Calu3 (cell line): ENCODE results near the gene ULK4. TPM values are rescaled to one million over a fixed set of nuclear protein-coding genes. Genes with fewer than 3 reads are reported as not detected.

ENCODE experiments used
- BruUV-seq: library from RNA; stranded (reverse); fragments of 400-500 nt; replicated peaks from 2 replicates; lab custom pipeline; 2021; lab: Mats Ljungman, UMichigan
- CTCF ChIA-PET: fragments of 300-600 bp; sonication (Branson Sonifier 250); formaldehyde crosslinking; loops from one replicate; lab custom pipeline; 2022; ENCODE audit warnings: antibody characterized with exemption; lab: Charles Lee
- DNase-seq: peaks from one replicate; pipeline ENCODE4 v3.0.0; 2022
- H3K27ac Mint-ChIP-seq: one replicate; pipeline ENCODE4 v1.8.0; 2022; ENCODE audit warnings: mixed read lengths; ENCODE audit not compliant: unreplicated experiment
- H3K27me3 Mint-ChIP-seq: one replicate; pipeline ENCODE4 v1.8.0; 2022; ENCODE audit warnings: mixed read lengths; ENCODE audit not compliant: unreplicated experiment
- H3K36me3 Mint-ChIP-seq: one replicate; pipeline ENCODE4 v1.8.0; 2022; ENCODE audit warnings: mild to moderate bottlenecking, moderate library complexity, mixed read lengths; ENCODE audit not compliant: insufficient read depth, unreplicated experiment
- H3K4me1 Mint-ChIP-seq: one replicate; pipeline ENCODE4 v1.8.0; 2022; ENCODE audit warnings: mild to moderate bottlenecking, low read depth, mixed read lengths; ENCODE audit not compliant: unreplicated experiment
- H3K4me3 Mint-ChIP-seq: one replicate; pipeline ENCODE4 v1.8.0; 2022; ENCODE audit warnings: mild to moderate bottlenecking, low read depth, moderate library complexity, mixed read lengths; ENCODE audit not compliant: unreplicated experiment
- H3K9me3 Mint-ChIP-seq: one replicate; pipeline ENCODE4 v1.8.0; 2022; ENCODE audit warnings: low read depth, mixed read lengths; ENCODE audit not compliant: unreplicated experiment
- intact Hi-C: fragments of 100-400 bp; cut with micrococcal nuclease; formaldehyde crosslinking; loops from one replicate; pipeline ENCODE4 v1.10.0; 2022; ENCODE audit not compliant: unreplicated experiment
- total RNA-seq: library from RNA; stranded (reverse); gene quantifications from 2 replicates; pipeline ENCODE4 v1.2.3, GENCODE V29; 2022
- TF ChIP-seq, protein P1 (sequence below): fragments of 200-600 bp; IDR thresholded peaks from one replicate; pipeline ENCODE4 v1.8.0; 2022; ENCODE audit warnings: antibody characterized with exemption; ENCODE audit not compliant: unreplicated experiment

Gene ULK4
- total RNA-seq, 1 experiment from 2014 or later: 8.7 TPM

DNA sequence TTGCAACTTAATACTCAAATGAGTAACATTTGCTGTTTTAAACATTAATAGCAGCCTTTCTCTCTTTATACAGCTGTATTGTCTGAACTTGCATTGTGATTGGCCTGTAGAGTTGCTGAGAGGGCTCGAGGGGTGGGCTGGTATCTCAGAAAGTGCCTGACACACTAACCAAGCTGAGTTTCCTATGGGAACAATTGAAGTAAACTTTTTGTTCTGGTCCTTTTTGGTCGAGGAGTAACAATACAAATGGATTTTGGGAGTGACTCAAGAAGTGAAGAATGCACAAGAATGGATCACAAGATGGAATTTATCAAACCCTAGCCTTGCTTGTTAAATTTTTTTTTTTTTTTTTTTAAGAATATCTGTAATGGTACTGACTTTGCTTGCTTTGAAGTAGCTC is 722.3 kb downstream of the ULK4 start:
- BruUV-seq: TSS peak; percentile 74
- H3K4me3 Mint-ChIP-seq: no peak overlapping the region

DNA sequence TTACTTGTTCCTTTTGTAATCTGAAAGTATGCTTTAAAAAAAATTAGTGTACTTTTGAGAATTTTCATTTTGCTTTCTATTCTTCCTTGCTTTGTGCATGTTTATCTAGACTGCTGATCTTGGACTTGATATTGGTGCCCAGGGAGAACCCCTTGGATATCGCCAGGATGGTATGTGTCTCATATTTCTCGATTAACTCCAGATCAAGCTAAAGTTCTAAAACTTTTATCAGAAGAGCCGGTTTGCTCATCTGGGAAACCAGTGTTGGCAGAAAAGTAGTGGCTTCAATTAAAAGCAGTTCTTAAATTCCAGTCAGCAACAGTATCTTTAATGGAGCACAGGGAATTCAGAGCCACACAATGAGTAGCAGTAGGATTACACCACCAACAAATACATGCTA is 724.0 kb downstream of the ULK4 start:
- DNase-seq: no peak
- intact Hi-C loops: no loop called here
- Mint-ChIP-seq H3K4me3 (no peak overlapping the region), H3K36me3 (peaks cover 74% of the 10 kb centered on the region), H3K4me1 (no peaks in the 10 kb centered on the region), H3K9me3 (no peaks in the 10 kb centered on the region), H3K27me3 (no peaks in the 10 kb centered on the region), H3K27ac (no peak overlapping the region)
- BruUV-seq: no TSS peak
- TF ChIP-seq, protein P1, sequence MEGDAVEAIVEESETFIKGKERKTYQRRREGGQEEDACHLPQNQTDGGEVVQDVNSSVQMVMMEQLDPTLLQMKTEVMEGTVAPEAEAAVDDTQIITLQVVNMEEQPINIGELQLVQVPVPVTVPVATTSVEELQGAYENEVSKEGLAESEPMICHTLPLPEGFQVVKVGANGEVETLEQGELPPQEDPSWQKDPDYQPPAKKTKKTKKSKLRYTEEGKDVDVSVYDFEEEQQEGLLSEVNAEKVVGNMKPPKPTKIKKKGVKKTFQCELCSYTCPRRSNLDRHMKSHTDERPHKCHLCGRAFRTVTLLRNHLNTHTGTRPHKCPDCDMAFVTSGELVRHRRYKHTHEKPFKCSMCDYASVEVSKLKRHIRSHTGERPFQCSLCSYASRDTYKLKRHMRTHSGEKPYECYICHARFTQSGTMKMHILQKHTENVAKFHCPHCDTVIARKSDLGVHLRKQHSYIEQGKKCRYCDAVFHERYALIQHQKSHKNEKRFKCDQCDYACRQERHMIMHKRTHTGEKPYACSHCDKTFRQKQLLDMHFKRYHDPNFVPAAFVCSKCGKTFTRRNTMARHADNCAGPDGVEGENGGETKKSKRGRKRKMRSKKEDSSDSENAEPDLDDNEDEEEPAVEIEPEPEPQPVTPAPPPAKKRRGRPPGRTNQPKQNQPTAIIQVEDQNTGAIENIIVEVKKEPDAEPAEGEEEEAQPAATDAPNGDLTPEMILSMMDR: no peak
- CTCF ChIA-PET: no interaction called here

More for the DNA sequence above, 722.3 kb downstream of the ULK4 start:
- H3K27ac Mint-ChIP-seq: no peak overlapping the region
- no peaks in the 10 kb centered on the region for H3K4me1 Mint-ChIP-seq
- no peaks in the 10 kb centered on the region for H3K27me3 Mint-ChIP-seq
- intact Hi-C loops: no loop called here
- TF ChIP-seq, protein P1: no peak
- no peak for DNase-seq
- H3K9me3 Mint-ChIP-seq: no peaks in the 10 kb centered on the region
- H3K36me3 Mint-ChIP-seq: peaks cover 70% of the 10 kb centered on the region
- CTCF ChIA-PET: no interaction called here

DNA sequence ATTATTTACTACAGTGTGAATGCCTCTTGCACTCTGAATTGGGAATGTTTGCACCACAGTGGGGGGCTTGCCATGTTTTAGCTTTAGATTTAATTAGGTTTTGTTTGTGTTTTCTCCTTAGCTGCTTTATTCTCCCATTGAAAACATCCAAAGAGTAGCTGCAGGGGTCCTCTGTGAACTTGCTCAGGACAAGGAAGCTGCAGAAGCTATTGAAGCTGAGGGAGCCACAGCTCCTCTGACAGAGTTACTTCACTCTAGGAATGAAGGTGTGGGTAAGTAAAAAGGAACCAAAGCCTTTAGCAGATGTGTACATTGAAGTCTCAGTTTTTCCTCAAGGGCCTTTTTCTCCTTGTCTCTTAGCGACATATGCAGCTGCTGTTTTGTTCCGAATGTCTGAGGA is 725.7 kb downstream of the ULK4 start:
- no peaks in the 10 kb centered on the region for H3K4me1 Mint-ChIP-seq
- H3K4me3 Mint-ChIP-seq: no peak overlapping the region
- BruUV-seq: no TSS peak
- DNase-seq: no peak
- no peak overlapping the region for H3K27ac Mint-ChIP-seq
- H3K9me3 Mint-ChIP-seq: no peaks in the 10 kb centered on the region
- CTCF ChIA-PET: no interaction called here
- H3K27me3 Mint-ChIP-seq: no peaks in the 10 kb centered on the region
- intact Hi-C loops: no loop called here
- TF ChIP-seq, protein P1: no peak
- H3K36me3 Mint-ChIP-seq: peaks cover 75% of the 10 kb centered on the region

DNA sequence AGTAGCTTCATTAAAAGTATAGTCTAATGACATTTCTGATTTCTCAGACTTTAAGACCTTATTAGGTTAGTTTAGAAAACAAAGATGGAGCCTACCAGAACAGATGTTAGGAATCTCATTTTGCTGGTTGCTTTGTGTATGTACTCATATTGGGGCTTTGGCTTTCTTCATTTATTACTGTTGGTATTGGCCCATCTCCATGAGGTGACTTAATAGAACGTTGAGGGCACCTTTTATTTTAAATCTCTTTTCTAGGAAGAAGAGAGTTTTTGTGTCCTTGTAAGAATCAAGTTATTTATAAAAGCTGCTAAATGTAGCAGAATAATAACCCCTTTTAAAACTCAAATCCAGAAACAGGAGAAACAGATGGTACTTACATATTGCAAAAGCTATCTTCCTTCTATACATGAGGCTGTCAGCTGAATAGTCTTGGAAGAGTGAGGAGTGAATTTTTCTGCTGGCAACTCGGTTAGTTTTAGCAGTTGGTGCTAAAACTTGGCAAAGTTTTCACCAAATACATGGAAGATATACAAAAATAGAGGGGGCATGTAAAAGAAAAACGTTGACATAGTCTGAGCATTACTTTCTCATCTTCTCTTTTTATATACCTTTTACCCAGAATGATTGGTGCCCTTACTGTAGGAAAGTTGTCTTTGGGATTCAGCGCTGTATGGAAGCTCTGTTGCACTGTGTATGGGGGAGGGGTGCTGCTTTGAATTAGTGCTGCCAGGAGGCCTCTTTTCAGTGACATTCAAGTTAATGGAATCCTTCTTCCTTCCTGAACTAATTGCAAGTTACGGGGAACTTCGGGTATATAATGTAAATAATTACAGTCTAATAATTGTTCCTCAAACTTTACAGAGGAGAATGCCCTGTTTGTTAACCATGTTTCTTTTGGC is 726.8 kb downstream of the ULK4 start:
- Mint-ChIP-seq H3K27ac (peak overlapping the region; percentile 60), H3K27me3 (no peaks in the 10 kb centered on the region), H3K36me3 (peaks cover 82% of the 10 kb centered on the region), H3K4me3 (no peak overlapping the region), H3K4me1 (no peaks in the 10 kb centered on the region), H3K9me3 (no peaks in the 10 kb centered on the region)
- BruUV-seq: no TSS peak
- DNase-seq: no peak
- intact Hi-C loops: no loop called here
- CTCF ChIA-PET: no interaction called here
- TF ChIP-seq, protein P1: no peak
